LoVo (cell line): Measurements from ENCODE around the gene ERICH6.

Experiments used
- DNase-seq: peaks from one replicate; pipeline ENCODE4 v3.0.0-alpha.2; 2016; ENCODE audit warnings: low spot score

The ERICH6 gene

GRCh38 chr3:150736903-150737832 is 33.4 kb upstream of the ERICH6 start:
- no peak for DNase-seq

GRCh38 chr3:150736316-150736719 is 32.6 kb upstream of the ERICH6 start:
- DNase-seq: no peak

- DNase-seq: no peak
These were observed 31.0 kb upstream of the ERICH6 start for GRCh38 chr3:150734795-150735119.

- DNase-seq: no peak
These were observed 30.4 kb upstream of the ERICH6 start for GRCh38 chr3:150733936-150734794.

GRCh38 chr3:150733373-150733935 is 29.7 kb upstream of the ERICH6 start:
- no peak for DNase-seq

GRCh38 chr3:150729682-150730360 is 26.1 kb upstream of the ERICH6 start:
- DNase-seq: no peak

- no peak for DNase-seq
These were observed 24.2 kb upstream of the ERICH6 start for GRCh38 chr3:150727653-150728502.

GRCh38 chr3:150725548-150725947 is 21.8 kb upstream of the ERICH6 start:
- peak; percentile 74 for DNase-seq

GRCh38 chr3:150723946-150724345 is 20.2 kb upstream of the ERICH6 start:
- DNase-seq: no peak

GRCh38 chr3:150722267-150722666 is 18.5 kb upstream of the ERICH6 start:
- DNase-seq: no peak

- peak; percentile 73 for DNase-seq
These were observed 17.8 kb upstream of the ERICH6 start for GRCh38 chr3:150721285-150722130.

GRCh38 chr3:150720444-150720843 is 16.7 kb upstream of the ERICH6 start:
- DNase-seq: no peak

GRCh38 chr3:150710097-150710496 is 6.4 kb upstream of the ERICH6 start:
- DNase-seq: no peak

- no peak for DNase-seq
These were observed 393 bp downstream of the ERICH6 start for GRCh38 chr3:150703299-150703755.

GRCh38 chr3:150699068-150699639 is 4.6 kb downstream of the ERICH6 start:
- DNase-seq: peak; percentile 20

GRCh38 chr3:150697646-150698045 is 6.1 kb downstream of the ERICH6 start:
- DNase-seq: no peak

- DNase-seq: no peak
These were observed 12.2 kb downstream of the ERICH6 start for GRCh38 chr3:150691414-150692040.

- no peak for DNase-seq
These were observed 16.1 kb downstream of the ERICH6 start for GRCh38 chr3:150687613-150688012.

GRCh38 chr3:150682824-150683223 is 20.9 kb downstream of the ERICH6 start:
- no peak for DNase-seq
